Stimulated activated CD8-positive, alpha-beta memory T cell treated with anti-CD3 and anti-CD28 coated beads, Interleukin-15, amount 100 ng/mL, for 48 hours (primary cell): ENCODE measurements around the gene PAFAH1B2.
"Not testable (repeated sequence)": the region's sequence is repeated elsewhere in the genome, so short reads cannot be mapped to it uniquely, and the experiment has no call there.

Source experiments
- DNase-seq, 2 donors: peaks; one replicate each; pipeline ENCODE4 v3.0.0-alpha.2; 2020; ENCODE audit warnings: low read depth in 2 of 2

The PAFAH1B2 gene

DNA sequence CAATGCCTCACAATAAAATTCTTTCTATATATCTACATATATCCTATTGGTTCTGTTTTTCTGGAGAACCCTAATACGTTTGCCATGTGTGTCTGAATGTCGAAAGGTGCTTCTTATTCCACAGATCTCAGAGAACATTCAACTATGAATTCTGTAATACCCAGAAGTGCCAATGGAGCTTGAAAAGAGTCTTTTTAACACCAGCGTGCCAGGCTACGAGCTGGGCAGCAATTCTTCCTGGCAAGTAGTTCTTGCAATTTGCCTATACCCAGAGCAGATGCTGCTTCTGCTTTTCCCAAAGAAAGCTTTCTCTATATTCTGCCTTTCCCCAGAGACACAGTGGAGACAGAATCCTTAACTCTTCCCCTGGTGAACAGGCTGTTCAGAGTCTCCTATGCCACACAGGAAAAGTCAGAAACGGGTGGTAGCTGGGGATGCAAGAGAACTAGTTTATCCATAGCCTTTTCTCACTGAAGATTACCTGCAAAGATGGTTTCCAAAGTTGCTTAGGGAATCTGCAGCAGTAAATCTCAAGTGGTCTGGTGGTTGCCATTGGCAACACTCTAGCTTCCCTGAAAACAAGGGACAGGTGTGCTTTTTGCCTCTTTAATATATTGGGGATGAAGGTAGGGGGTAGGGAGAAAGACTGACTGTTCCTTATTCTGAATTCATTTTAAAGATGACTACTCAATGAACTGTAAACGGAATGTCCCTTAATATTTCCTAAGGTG lies 16.8 kb upstream of the PAFAH1B2 start:
- DNase-seq, result no peak

GRCh38 chr11:117128289-117128688 lies 15.8 kb upstream of the PAFAH1B2 start:
- no peak for DNase-seq

GRCh38 chr11:117130396-117130795 lies 13.7 kb upstream of the PAFAH1B2 start:
- DNase-seq, result not testable (repeated sequence)

DNA sequence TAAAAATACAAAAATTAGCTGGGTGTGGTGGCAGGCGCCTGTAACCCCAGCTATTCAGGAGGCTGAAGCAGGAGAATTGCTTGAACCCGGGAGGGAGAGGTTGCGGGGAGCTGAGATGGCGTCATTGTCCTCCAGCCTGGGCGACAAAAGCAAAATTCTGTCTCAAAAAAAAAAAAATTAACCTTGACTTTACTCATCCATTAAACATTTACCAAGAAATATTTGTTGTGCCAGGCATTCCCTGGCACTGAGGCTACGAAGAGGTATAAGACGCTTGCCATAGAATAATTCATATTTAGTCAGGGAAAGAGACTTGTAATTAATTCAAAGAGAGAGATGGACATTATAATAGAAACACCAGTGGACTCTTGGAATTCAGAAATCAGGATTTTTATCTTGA lies 13.2 kb upstream of the PAFAH1B2 start:
- DNase-seq, result no peak

DNA sequence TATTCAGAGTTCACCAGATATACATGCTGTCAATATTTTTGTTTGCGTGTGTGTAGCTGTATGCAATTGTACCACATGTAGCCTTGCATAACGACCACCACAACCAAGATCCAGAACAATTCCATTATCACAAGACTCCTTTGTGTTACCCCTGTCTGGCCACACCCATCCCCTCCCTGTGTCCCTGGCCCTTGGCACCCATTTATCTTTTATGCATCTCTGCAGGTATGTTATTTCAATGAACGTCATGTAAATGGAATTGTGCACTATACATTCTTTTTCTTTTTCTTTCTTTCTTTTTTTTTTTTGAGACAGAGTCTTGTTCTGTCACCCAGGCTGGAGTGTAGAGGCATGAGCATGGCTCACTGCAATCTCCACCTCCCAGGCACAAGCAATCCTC lies 9.7 kb upstream of the PAFAH1B2 start:
- DNase-seq, result no peak

DNA sequence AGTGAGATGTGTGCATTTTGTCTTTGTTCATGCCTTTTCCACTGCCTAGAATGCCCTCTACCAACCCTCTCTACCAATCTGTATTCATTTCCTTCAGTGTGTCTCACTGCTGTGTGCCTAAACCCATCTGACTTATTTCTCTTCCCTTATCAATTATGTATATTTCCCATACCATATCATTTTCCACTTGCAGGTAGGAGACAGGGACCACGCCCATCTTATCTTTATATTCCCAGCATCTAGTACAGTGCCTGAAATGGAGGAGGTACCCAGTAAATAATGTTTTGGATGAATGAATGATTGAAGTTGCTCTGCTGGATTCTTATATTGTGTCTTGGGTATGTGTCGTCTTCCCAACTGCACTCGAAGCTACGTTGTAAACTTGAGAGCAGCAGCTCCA lies 9.1 kb upstream of the PAFAH1B2 start:
- DNase-seq, result not testable (repeated sequence)

DNA sequence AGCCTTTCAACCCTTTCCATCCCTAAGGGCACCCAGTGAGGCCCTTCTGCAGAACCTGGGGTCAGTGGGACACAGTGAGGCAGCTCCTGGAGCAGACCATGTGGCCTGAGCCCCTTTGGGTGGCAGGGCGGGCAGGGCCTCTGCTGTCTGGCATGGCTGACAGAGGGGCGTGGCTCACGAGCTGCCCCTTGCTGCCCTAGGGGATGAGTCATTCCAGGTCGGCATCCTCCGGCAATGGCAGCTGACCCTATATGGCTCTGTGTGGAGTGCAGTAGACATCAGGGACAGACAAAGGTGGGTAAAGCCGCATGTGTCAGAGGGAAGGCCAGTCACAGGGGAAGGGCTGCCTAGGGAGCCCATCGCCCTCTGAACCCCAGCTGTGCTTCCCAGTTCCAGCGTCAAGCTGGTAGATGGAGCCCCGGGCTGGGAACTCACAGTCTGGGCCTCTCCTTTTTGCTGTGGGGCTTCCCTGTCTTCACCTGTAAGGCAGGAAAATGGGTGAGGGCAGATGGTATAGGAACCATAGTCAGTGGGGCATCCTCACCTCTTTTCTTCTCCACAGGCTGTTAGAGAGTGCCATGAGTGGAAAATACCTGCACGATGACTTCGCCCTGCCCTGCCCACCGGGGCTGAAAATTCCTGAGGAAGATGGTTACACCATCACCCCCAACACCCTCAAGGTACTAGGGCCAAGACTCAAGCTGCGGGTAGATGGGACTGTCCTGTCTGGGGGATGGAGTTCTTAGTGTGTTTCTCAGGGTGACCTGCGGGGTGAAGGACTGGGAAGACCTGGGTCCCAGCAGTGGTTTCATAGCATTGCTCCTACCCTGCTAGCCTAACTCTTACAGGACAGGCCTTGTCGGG lies 6.6 kb upstream of the PAFAH1B2 start:
- DNase-seq, result not testable (repeated sequence)

DNA sequence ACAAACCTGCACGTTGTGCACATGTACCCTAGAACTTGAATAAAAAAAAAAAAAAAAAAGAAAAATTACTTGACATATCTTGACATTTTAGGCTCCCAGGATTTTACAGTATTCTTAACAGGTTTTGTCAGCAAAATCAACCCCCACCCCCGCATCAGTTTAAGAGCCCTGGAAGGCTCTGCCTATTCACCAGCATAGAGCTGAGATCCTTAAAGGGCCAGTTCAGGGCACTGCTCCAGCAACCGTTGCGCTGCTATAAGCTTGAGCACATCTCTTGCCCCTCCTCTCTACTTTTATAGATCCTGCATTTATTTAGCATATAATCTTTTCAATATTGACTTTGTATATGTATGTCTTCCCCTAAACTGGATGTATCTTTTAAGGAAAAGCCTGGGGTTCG lies 697 bp upstream of the PAFAH1B2 start:
- no peak for DNase-seq

DNA sequence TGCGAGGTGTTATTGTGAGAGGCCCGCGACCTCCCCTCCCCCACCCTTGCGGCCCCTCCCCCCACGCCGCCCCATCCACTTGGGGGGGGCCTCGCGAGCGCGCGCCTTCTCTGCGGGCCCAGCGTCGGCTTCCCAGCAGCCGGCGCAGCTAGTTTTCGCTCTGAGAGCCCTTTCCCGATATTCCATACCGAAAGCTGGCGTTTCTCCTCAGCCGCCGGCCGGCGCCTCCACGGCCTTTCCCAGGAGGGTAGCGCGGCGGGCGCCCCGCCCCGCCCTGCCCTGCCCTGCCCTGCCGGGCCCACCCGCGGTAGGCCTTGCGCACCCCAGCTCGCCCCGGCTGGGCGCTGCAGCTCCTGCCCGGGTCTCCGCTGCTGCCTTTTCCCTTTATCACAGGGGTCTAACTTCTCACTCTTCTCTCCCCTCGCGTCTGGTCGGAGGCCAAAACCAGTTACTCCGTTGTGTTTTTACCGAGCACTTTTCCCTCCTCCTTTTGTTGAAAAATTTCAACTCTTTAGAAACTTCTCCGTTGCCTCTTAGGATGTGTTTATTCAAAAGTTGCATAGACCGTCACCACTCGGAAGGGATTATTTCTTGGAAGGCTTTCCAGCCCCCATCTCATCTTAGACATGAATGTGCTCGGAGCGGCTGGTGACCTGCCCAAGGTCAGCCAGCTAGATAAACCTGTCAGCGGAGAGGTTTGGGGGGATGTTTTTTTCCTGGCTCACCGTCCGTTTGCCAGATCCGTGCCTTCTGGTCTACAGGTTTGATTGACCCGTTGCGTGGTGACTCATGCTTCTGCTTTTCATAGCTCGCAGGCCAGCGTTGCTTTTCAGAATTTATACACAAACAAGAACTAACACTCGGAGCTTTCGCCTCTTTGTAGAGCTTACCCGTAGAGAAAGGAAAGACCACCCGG lies 648 bp downstream of the PAFAH1B2 start:
- peak in 1 of 2 donors; percentile 24 for DNase-seq

DNA sequence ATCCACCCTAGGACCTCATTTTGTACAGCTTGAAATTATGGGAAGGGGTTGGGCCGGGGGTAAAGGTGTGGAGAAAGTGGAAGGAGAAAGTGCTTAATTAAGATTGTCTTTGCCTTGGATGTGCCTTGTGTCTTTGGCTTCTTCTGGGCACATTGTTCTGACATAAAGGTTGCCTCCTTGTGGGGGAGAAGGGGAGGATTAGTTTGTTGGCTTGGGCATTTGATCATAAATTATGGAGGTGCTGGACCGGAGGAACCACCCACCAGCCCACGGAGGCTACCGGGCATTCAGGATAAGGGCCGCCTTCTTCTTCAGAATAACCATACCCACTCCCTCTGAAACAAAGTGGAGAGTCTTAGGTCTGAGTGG lies 1.3 kb downstream of the PAFAH1B2 start:
- no peak for DNase-seq

GRCh38 chr11:117146521-117146920 lies 2.4 kb downstream of the PAFAH1B2 start:
- no peak for DNase-seq

- DNase-seq, result no peak
These were observed 8.0 kb downstream of the PAFAH1B2 start for GRCh38 chr11:117152066-117152465.

- DNase-seq, result no peak
These were observed 10.4 kb downstream of the PAFAH1B2 start for GRCh38 chr11:117154468-117154867.

GRCh38 chr11:117157507-117157906 lies 13.4 kb downstream of the PAFAH1B2 start:
- DNase-seq, result no peak

- no peak for DNase-seq
These were observed 15.8 kb downstream of the PAFAH1B2 start for GRCh38 chr11:117159892-117160291.

GRCh38 chr11:117160826-117161225 lies 16.7 kb downstream of the PAFAH1B2 start:
- no peak for DNase-seq

- no peak for DNase-seq
These were observed 22.4 kb downstream of the PAFAH1B2 start for GRCh38 chr11:117166491-117166890.

GRCh38 chr11:117169736-117170135 lies 25.6 kb downstream of the PAFAH1B2 start:
- no peak for DNase-seq

- no peak for DNase-seq
These were observed 26.1 kb downstream of the PAFAH1B2 start for GRCh38 chr11:117170210-117170609.

DNA sequence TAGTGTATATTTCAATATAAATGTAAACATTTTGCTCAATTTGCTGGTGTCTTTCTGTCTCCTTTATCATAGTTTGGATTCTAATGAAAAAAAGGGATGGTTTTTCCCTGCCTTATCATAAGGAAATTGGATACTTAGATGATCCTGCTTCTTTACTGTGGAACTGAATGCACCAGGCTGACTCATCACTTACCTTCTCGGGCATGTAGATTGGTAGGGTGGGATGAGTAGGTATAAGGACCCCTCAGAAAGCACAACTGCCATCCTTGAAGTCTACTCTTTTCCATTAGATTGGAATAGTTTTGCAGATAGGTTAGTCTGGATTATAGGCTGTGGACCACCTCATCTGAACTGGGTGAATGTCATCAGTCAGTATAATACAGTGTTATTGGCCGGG lies 26.9 kb downstream of the PAFAH1B2 start:
- no peak for DNase-seq

- DNase-seq, result no peak
These were observed 27.4 kb downstream of the PAFAH1B2 start for GRCh38 chr11:117171404-117172061.
